ENCODE results near the gene RAX2.

GRCh38 chr19:3769494-3769893, 2.5 kb downstream of the RAX2 start:
- TF ChIP-seq, protein P1, sequence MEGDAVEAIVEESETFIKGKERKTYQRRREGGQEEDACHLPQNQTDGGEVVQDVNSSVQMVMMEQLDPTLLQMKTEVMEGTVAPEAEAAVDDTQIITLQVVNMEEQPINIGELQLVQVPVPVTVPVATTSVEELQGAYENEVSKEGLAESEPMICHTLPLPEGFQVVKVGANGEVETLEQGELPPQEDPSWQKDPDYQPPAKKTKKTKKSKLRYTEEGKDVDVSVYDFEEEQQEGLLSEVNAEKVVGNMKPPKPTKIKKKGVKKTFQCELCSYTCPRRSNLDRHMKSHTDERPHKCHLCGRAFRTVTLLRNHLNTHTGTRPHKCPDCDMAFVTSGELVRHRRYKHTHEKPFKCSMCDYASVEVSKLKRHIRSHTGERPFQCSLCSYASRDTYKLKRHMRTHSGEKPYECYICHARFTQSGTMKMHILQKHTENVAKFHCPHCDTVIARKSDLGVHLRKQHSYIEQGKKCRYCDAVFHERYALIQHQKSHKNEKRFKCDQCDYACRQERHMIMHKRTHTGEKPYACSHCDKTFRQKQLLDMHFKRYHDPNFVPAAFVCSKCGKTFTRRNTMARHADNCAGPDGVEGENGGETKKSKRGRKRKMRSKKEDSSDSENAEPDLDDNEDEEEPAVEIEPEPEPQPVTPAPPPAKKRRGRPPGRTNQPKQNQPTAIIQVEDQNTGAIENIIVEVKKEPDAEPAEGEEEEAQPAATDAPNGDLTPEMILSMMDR (conservative IDR thresholded peaks at IDR 0.05 in 1 of 2, IDR thresholded peaks at IDR 0.05 in 1 of 2; ENCODE audit: low read depth in 1 of 2, low read length in 2 of 2): no peak
- no peak for TF ChIP-seq EZH2 (IDR thresholded peaks at IDR 0.05; ENCODE audit: low read length, missing control alignments)

Measured in fibroblast of lung (primary cell).